A549 (cell line): ENCODE measurements around the gene GRK3.
"Not testable (repeated sequence)": the region's sequence is repeated elsewhere in the genome, so short reads cannot be mapped to it uniquely, and the experiment has no call there.

Source experiments
- BCL3 ChIP-seq: fragments of >200 bp; sonication (Bioruptor Twin); formaldehyde crosslinking; IDR thresholded peaks from 3 replicates; pipeline ENCODE4 v1.6.1; 2016
- CEBPB ChIP-seq, 2 experiments: fragments of >200 bp in 1 of 2; sonication (Bioruptor Twin) in 1 of 2; formaldehyde crosslinking in 1 of 2; IDR thresholded peaks; 2 replicates each; pipeline ENCODE4 v1.6.1; 2012 to 2016
- JUN ChIP-seq, 2 experiments: fragments of >200 bp; sonication (Bioruptor Twin); formaldehyde crosslinking; IDR thresholded peaks; 2 replicates in 1 of 2; 3 replicates in 1 of 2; pipeline ENCODE4 v1.6.1; 2016 to 2017
- POLR2A ChIP-seq: IDR thresholded peaks from 2 replicates; pipeline ENCODE4 v1.6.1; 2012; ENCODE audit warnings: mild to moderate bottlenecking, low read length

- TF ChIP-seq CEBPB (IDR thresholded peaks at IDR 0.05); BCL3; JUN (IDR thresholded peaks at IDR 0.05); POLR2A: not testable (repeated sequence)
These were observed 25.2 kb downstream of the GRK3 start for GRCh38 chr22:25589664-25590063.
